Loucy (cell line): ENCODE measurements around the gene CXCL1.

ENCODE experiments used
- CTCF ChIP-seq: fragments of 200-600 bp; sonication (generic); conservative IDR thresholded peaks from 2 replicates; pipeline ENCODE4 v1.5.1; 2014; ENCODE audit warnings: mild to moderate bottlenecking, antibody characterized with exemption, low read length
- EZH2phosphoT487 ChIP-seq: fragments of 200-600 bp; IDR thresholded peaks from 2 replicates; pipeline ENCODE4 v1.6.1; 2018; ENCODE audit warnings: antibody characterized with exemption, mild to moderate bottlenecking, moderate library complexity, borderline replicate concordance

- TF ChIP-seq CTCF (no peak), EZH2phosphoT487 (no peak)
These were observed 12.7 kb upstream of the CXCL1 start for GRCh38 chr4:73856518-73856917.
